HCEC 1CT (cell line): ENCODE results near the gene FAM209B.
"Not testable (repeated sequence)": the region's sequence is repeated elsewhere in the genome, so short reads cannot be mapped to it uniquely, and the experiment has no call there.

ENCODE experiments used
- DNase-seq: peaks from one replicate; pipeline ENCODE4 v3.0.0-alpha.2; 2017

FAM209B gene

GRCh38 chr20:56532946-56533345, at the start of gene FAM209B:
FAM209B (plus strand) TSS chr20:56533246; CDS start chr20:56533342, 96 bp downstream.
- not testable (repeated sequence) for DNase-seq

DNA sequence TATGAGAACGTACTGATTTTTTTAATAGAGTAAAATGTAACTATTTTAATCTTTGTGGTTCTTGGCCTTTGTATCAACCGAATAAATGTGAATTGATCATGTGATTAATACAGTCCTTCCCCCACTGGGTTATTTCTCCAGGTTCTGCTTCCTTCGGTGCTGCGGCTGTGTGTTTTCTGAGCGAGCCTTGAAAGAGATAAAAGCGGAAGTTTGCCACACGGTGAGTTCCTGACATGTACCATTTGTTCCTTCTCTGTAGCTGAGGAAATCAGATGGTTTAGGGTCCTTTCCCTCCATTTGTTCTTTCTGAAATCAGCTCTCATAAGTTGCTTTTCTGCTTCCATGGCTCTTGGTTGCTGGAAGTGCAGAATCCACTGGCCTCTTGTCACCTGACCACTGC, 49.1 kb upstream of the FAM209B start:
- DNase-seq, result no peak

GRCh38 chr20:56487216-56487615, 45.8 kb upstream of the FAM209B start:
- DNase-seq, result no peak

DNA sequence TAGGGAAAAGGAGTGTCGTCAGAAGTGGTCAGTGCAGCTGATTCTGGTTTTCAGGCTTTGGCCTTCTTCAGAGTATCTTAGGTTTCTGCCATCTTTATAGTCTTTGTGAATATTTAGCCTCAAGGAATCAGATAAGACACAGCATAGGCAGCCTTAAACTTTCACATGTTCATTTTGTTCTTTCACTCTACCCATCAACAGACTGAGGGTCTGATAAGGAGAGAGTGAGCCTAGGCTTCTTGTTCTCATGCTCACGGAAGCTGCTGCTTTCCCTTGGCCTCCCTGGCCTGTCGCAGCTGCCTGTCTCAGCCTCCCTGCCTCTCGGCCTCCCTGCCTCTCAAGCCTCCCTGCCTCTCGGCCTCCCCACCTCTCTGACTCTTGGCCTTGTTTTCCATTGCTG, 44.5 kb upstream of the FAM209B start:
- no peak for DNase-seq

GRCh38 chr20:56501116-56501515, 31.9 kb upstream of the FAM209B start:
- DNase-seq, result no peak

- DNase-seq, result no peak
These were observed 29.1 kb upstream of the FAM209B start for GRCh38 chr20:56503916-56504315.

- no peak for DNase-seq
These were observed 28.6 kb upstream of the FAM209B start for GRCh38 chr20:56504373-56505005.

GRCh38 chr20:56506103-56506502, 26.9 kb upstream of the FAM209B start:
- no peak for DNase-seq

DNA sequence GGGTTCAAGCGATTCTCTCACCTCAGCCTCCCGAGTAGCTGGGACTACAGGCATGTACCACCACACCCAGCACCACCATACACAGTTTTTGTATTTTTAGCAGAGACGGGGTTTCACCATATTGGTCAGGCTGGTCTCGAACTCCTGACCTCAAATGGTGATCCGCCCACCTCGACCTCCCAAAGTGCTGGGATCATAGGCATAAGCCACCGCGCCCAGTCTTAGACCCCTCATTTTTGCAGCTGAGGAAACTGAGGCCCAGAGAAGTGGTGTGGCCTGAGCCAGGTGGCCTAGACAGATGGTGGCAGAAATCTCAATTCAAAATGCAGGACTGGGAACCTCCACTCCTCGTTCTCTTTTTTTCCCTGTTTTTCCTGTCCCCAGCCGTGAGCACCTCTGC, 21.1 kb upstream of the FAM209B start:
- DNase-seq, result no peak

DNA sequence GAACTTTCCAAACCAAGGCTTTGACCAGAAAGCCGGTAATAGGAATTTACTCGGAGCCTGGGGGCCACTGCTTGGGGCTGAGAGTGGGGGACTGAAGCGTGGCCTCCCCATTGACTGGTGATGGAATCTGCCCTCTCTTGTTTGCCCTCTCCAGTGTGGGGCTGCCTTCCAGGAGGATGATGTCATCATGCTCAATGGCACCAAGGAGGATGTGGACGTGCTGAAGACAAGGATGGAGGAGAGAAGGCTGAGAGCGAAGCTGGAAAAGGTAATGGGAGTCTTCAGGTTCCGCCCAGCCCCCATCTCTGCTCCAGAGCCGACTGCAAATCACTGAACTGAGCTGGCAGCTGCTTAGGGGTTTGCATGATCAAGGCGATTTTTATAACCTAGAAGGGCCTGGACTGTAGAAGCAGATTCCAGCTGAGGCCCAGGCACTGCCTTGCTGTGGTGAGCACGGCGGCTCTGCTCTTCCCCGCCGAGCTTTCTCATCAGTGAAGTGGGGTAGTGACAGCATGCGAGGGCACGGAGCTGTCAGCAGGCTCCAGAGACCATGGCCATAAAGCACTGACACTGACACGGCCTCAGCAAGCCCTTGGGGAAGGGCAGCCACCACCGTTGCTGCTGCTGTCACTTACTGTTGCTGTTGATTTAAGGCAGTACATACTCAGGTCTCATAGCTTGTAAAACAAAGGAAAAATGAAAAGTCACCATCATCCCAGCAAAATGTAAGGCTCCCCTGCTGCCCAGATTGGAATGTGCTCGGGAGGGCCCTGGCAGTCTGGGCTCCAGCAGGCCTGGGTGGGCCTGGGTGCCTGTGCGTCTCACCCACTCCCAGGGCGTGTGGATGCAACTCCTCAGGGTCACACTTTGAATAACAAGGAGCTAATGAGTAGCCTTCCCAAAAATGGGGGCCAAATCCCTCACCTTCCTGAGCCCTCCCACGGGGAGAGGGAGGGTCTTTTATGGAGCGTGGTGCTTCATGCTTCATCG, 19.6 kb upstream of the FAM209B start:
- no peak for DNase-seq

GRCh38 chr20:56516631-56517030, 16.4 kb upstream of the FAM209B start:
- DNase-seq, result no peak

DNA sequence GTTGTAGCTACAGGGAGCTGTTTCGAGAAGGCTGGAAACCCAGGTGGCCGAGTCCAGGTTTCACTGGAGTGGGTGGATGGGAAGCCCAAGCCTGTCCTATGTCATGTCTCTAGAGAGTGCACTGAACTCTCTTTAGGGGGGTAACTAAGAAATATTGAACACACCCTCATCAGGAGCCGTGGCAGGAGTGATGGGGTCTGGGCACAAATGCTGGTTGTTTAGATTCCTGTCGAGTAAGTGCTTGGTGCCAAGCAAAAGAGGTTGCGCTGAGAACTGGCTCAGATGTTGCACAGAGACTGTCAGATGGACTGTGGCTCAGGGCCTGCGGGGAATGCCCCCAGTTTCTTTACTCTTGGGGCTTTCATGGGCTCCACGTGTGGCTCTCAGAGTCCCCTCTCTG, 15.8 kb upstream of the FAM209B start:
- no peak for DNase-seq

DNA sequence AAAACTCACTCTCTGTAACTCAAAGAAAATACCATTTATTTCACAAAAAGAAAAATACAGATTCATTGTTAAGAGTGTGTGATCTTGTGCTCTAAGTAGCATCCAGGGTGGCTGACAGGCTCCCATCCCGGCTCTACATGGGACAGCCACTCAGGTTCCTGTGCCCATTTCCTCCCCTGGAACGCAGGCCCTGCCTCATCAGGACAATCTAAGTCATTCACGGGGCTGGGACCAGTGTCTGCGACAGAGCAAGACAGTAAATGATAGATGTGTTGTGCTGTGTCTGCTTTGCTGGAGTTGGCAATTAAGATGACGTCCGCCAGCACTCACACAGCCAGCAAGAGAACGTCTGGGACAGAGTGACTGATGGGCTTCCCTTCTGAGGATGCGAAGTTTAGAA, 15.4 kb upstream of the FAM209B start:
- DNase-seq, result no peak

- DNase-seq, result no peak
These were observed 14.9 kb upstream of the FAM209B start for GRCh38 chr20:56518126-56518525.

DNA sequence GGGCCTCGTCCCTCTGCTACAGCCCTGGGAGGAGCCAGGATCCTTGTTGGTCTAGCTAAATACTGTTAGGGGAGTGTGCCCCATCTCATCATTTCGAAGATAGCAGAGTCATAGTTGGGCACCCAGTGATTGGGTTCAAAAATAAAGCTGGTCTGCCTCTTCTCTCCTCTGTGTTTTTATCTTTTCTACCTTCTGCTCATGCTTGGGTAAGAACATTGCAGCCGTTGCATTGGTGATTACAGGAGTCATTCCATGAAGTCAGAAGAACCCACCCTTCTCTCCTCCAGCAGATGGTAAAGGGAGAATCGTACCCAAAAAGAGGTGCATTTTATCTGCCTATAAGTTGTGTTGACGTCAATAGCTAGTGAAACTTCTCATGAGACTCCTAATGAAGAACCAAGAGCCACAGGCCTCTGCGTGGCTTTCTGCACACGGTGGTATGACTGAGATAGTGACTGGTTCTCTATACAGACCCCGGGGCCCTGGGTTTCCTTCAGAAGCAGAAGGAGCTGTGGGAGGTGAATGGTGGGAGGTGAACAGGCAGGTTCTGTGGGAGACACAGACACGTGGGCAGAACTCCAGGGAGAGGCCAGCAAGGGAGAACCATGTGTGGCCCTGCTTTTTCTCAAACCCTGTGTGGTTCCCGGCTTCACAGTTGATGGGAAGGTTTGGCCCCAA, 14.2 kb upstream of the FAM209B start:
- no peak for DNase-seq

- no peak for DNase-seq
These were observed 13.5 kb upstream of the FAM209B start for GRCh38 chr20:56519551-56519950.

DNA sequence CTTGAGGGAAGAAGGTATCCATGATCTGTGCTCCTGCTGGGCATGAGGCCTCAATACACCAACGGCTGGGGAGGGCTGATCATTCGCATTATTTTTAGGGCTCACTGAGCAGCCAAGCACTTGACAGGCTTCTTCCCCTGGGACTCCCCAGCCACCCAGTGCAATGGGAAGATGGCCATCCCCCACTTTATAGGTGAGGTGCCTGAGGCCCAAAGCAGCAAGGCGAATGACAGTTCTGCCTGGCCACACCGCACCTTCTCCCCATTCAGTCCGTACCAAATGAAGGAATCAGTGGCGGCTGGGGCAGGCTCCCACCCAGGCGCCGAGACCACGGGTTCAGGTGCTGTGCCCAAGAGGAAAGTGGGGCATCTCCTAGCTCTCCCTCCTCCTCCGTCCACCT, 12.9 kb upstream of the FAM209B start:
- no peak for DNase-seq

DNA sequence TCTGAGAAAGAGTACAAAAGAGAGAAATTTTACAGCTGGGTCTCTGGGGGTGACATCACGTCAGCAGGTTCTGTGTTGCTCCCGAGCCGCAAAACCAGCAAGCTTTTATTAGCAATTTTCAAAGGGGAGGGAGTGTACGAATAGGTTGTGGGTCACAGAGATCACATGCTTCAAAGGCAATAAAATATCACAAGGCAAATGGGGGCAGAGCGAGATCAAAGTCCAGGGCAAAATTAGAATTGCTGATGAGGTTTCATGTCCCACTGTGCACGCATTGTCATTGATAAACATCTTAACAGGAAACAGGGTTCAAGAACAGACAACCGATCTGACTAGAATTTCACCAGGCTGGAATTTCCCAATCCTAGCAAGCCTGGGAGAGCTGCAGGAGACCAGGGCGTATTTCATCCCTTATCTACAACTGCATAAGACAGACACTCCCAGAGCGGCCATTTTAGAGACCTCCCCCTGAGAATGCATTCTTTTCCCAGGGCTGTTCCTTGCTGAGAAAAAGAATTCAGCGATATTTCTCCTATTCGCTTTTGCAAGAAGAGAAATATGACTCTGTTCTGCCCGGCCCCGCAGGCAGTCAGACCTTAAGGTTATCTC, 12.2 kb upstream of the FAM209B start:
- DNase-seq, result not testable (repeated sequence)

DNA sequence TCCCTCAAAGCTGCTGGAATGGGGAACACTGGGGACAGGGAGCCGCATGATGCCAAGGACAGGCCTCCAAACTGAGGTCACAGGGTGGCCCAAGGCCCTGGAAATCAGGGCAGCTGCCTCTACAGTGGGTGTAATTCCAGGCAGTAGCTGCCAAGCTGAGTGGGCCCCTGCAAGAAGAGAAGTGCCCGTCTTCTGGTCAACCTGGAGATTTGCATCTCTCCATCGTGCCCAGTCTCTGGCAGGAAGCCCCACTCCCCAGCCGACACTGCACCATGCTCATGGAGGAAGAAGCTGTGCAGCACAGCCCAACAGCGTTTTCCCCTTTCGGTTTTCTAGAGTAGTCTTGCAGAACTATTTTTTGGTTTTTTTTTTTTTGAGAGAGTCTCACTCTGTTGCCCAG, 10.7 kb upstream of the FAM209B start:
- no peak for DNase-seq

GRCh38 chr20:56524444-56524843, 8.6 kb upstream of the FAM209B start, which contains the start of gene FAM209A:
FAM209A (plus strand) TSS chr20:56524744; CDS start chr20:56524809, 65 bp downstream.
- not testable (repeated sequence) for DNase-seq

GRCh38 chr20:56527521-56527920, 5.5 kb upstream of the FAM209B start:
- no peak for DNase-seq

DNA sequence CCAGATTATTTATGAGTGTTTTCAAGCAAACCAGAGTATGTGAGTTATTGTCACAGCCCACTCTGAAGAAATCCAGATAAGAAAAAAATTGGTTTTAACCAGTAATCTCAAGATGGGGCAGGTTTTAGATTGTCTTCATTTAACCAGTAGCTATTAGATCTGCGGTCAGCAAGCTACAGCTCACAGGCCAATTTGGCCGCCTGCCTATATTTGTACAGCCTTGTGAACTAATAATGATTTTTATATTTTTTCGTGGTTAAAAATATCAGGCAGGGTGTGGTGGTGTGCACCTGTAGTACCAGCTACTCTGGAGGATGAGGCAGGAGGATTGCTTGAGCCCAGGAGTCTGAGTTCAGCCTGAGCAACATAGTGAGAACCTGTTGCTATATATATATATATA, 5.0 kb downstream of the FAM209B start:
- DNase-seq, result no peak

- DNase-seq, result peak; percentile 19
These were observed 7.4 kb downstream of the FAM209B start for GRCh38 chr20:56540415-56540814.
